DMS 273 treated with DMSO at 0.1 percent for 48 hours (cell line): Measurements from ENCODE around the gene HTR6.
A peak's percentile ranks its signal among the peaks of the same experiment; 100 is the strongest.

ENCODE experiments used
- DNase-seq: peaks from one replicate; lab custom pipeline; 2025; lab: John Stamatoyannopoulos, UW

The HTR6 gene

GRCh38 chr1:19656780-19657466 is 7.8 kb upstream of the HTR6 start:
- no peak for DNase-seq

DNA sequence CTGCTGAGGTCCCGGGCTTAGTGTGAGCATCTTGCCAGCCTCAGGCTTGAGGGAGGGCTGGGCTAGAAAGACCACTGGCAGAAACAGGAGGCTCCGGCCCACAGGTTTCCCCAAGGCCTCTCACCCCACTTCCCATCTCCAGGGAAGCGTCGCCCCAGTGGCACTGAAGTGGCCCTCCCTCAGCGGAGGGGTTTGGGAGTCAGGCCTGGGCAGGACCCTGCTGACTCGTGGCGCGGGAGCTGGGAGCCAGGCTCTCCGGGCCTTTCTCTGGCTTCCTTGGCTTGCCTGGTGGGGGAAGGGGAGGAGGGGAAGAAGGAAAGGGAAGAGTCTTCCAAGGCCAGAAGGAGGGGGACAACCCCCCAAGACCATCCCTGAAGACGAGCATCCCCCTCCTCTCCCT is 7.2 kb upstream of the HTR6 start:
- no peak for DNase-seq

DNA sequence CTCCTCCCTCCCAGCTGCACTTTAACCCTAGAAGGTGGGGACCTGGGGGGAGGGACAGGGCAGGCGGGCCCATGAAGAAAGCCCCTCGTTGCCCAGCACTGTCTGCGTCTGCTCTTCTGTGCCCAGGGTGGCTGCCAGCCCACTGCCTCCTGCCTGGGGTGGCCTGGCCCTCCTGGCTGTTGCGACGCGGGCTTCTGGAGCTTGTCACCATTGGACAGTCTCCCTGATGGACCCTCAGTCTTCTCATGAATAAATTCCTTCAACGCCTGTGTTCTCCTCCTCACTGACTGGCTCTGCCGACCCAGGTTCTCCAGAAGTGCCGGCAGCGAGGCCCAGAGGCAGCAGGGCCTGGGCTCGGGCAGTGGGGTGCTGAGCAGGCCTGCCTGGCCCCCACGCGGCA is 6.5 kb upstream of the HTR6 start:
- no peak for DNase-seq

- no peak for DNase-seq
These were observed 2.9 kb upstream of the HTR6 start for GRCh38 chr1:19661721-19662228.

GRCh38 chr1:19662313-19662712 is 2.4 kb upstream of the HTR6 start:
- no peak for DNase-seq

- DNase-seq, result no peak
These were observed 466 bp downstream of the HTR6 start for GRCh38 chr1:19665186-19665495.

DNA sequence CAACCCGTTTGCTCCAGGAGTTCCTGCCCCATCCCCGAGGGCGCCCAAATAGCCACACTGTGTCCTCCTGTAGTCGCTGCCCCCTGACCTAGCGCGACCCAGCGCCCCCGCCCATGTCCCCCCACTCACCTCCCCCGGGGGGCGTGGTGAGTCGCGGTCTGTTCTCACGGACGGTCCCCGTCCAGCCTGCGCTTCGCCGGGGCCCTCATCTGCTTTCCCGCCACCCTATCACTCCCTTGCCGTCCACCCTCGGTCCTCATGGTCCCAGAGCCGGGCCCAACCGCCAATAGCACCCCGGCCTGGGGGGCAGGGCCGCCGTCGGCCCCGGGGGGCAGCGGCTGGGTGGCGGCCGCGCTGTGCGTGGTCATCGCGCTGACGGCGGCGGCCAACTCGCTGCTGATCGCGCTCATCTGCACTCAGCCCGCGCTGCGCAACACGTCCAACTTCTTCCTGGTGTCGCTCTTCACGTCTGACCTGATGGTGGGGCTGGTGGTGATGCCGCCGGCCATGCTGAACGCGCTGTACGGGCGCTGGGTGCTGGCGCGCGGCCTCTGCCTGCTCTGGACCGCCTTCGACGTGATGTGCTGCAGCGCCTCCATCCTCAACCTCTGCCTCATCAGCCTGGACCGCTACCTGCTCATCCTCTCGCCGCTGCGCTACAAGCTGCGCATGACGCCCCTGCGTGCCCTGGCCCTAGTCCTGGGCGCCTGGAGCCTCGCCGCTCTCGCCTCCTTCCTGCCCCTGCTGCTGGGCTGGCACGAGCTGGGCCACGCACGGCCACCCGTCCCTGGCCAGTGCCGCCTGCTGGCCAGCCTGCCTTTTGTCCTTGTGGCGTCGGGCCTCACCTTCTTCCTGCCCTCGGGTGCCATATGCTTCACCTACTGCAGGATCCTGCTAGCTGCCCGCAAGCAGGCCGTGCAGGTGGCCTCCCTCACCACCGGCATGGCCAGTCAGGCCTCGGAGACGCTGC is 1.1 kb downstream of the HTR6 start:
- no peak for DNase-seq

GRCh38 chr1:19668888-19669287 is 4.2 kb downstream of the HTR6 start:
- no peak for DNase-seq

GRCh38 chr1:19670787-19671186 is 6.1 kb downstream of the HTR6 start:
- DNase-seq, result no peak

GRCh38 chr1:19672237-19672636 is 7.6 kb downstream of the HTR6 start:
- DNase-seq, result no peak

DNA sequence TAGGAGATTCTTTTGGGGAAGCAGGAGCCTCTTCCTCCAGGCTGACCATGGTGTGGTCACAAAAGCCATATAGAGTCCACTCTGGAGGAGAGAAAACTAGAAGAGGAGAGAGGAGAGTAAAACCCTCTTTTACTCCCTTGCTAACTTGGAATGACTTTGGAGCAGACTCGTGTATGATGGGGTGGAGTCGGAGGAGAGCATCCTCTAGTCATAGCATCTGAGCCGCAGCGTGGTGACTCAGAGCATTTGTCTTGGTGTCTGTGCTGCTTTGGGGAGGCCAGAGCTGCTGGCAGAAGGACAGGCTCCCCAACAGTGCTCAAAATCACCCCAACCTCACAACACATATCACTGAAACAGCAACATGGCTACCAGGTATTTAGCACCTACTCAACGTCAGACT is 11.1 kb downstream of the HTR6 start:
- no peak for DNase-seq

DNA sequence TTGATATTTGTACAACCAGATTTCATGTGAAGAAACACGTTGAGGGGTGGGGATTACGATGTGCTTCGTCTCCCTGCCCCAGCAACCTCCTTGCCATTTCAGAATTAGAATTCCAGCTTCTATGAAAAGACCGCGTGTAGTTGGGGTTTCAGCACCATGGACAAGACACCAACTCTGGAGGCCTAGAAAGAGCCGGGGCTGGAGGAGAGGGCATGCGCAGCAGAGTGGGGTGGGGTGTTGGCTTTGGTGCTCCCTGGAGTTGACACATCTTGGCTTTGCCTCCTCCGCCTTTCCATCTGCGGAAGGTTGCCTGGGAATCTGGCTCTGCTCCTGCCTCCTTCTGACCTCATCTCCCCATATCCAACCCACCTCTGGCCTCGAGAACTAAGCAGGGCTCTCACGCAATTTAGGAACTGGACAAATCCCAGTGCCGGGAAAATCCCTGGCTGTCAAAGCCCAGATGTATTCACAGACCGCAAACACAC is 11.8 kb downstream of the HTR6 start:
- no peak for DNase-seq

DNA sequence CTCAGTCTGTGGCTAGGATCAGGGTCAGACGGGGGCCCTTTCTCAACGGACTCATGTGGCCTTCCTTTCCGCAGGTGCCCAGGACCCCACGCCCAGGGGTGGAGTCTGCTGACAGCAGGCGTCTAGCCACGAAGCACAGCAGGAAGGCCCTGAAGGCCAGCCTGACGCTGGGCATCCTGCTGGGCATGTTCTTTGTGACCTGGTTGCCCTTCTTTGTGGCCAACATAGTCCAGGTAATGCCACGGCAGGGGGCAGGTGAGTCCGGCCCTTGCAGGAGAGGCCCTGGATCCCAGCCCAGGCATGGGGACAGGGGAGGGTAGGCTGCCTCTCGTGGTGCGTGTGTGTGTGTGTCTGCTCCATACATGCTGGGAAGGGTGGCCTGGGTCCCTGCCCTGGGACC is 13.8 kb downstream of the HTR6 start:
- DNase-seq, result no peak

DNA sequence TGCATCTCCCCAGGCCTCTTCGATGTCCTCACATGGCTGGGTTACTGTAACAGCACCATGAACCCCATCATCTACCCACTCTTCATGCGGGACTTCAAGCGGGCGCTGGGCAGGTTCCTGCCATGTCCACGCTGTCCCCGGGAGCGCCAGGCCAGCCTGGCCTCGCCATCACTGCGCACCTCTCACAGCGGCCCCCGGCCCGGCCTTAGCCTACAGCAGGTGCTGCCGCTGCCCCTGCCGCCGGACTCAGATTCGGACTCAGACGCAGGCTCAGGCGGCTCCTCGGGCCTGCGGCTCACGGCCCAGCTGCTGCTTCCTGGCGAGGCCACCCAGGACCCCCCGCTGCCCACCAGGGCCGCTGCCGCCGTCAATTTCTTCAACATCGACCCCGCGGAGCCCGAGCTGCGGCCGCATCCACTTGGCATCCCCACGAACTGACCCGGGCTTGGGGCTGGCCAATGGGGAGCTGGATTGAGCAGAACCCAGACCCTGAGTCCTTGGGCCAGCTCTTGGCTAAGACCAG is 14.3 kb downstream of the HTR6 start:
- no peak for DNase-seq

GRCh38 chr1:19679691-19680090 is 15.0 kb downstream of the HTR6 start:
- no peak for DNase-seq

DNA sequence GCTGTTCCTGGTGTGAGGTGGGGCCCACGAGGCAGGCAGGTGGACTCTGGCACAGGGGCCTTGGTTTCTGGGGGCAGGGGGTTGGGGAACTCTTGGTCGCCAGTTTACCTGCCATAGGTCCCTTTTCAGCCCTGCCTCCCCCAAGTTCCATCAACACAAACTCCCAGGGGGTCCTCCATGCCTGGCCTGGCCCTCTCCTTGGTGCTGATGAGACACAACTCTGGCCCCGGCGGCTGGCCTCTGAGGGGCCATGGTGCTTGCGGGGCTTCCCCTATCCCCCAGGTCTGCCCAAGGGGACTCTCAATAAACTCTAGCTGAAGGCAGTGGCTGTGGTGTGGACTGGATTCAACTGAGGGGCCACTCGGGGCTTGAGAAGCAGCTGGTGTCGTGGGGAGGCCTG is 16.0 kb downstream of the HTR6 start:
- DNase-seq, result no peak

DNA sequence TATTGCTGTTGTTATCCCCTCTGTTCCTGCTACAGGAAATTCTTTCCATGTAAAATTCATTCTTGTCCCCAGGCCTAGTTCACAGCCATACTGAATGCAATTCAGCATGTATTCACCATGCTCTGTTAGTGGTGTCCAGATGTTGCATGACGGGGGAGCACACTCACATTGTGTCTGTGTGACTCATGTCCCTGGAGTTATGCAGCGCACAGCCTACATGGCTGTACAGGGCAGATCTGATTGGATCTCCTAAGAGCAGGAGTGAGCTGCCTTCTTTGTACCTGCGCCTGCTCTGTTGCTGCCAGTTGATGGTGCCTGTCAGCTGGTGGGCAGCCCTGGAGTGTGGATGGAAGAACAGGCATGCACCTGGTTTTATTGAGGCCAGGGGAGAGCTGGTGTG is 17.6 kb downstream of the HTR6 start:
- peak; percentile 8 for DNase-seq

DNA sequence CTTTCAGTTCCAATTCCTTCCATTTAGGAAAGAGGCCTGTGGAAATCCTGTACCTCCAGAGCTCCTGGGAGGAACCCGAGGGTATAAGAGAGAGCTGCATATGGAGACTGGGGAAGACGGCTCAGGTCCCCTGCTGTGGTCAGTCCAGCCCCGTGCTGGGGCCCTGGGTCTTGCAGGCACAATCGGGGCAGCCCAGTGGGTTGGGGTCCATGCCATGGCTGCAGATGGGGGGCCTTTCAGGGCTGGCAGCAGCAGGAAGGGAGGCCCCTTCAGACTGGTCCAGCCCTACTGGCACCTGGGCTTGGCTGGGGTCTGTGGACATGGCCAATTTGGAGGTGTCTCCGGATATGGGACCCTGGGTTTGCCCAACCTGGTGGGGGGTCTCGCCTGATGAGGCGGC is 18.2 kb downstream of the HTR6 start:
- no peak for DNase-seq

GRCh38 chr1:19683351-19683750 is 18.7 kb downstream of the HTR6 start:
- DNase-seq, result no peak

DNA sequence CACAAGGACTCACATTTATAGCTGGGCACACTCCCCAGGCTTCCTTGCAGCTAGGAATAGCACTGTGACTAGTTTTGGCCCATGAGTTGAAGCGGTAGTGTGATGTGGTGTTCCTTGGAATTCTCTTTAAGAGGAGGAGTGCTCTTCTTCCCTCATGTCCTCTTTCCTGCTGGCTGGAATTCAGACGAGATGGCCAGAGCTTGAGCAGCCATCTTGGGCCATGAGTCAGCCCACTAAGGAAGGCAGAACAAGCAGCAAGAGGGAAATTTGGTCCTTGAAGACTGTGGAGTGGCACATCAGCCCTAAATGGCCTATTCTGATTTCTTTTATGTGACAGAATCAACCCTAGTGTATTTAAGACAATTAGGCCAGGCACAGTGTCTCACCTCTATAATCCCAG is 20.0 kb downstream of the HTR6 start:
- DNase-seq, result no peak

GRCh38 chr1:19685994-19686393 is 21.3 kb downstream of the HTR6 start:
- no peak for DNase-seq

DNA sequence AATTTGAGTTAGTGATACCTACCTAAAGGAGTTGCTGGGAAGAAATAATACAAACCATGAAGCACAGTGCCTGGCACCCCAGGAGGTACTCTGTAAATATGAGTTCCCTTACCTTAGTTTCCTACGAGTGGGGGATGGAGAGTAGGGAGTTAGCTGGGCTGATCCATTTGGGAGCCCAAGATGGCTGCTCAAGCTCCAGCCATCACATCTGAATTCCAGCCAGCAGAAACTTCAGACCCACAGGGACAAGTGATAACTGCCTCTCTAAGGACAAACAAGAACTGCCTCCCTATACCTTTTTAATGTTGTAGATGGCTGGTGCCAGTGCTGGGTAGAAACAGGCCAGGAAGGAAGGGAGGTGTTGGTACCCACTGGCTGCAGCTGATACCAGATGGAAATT is 22.7 kb downstream of the HTR6 start:
- DNase-seq, result no peak
